NCI-H526 treated with DMSO at 0.1 percent for 48 hours (cell line): ENCODE measurements around the gene KCNG2.
"Not testable (repeated sequence)": the region's sequence is repeated elsewhere in the genome, so short reads cannot be mapped to it uniquely, and the experiment has no call there.

Source experiments
- DNase-seq: peaks from one replicate; lab custom pipeline; 2025; lab: John Stamatoyannopoulos, UW

The KCNG2 gene

GRCh38 chr18:79797518-79798345, at the start of gene KCNG2:
Gene KCNG2, plus strand, starts transcription at chr18:79797938. Its CDS starts 65,730 bp downstream, at chr18:79863668.
- no peak for DNase-seq

DNA sequence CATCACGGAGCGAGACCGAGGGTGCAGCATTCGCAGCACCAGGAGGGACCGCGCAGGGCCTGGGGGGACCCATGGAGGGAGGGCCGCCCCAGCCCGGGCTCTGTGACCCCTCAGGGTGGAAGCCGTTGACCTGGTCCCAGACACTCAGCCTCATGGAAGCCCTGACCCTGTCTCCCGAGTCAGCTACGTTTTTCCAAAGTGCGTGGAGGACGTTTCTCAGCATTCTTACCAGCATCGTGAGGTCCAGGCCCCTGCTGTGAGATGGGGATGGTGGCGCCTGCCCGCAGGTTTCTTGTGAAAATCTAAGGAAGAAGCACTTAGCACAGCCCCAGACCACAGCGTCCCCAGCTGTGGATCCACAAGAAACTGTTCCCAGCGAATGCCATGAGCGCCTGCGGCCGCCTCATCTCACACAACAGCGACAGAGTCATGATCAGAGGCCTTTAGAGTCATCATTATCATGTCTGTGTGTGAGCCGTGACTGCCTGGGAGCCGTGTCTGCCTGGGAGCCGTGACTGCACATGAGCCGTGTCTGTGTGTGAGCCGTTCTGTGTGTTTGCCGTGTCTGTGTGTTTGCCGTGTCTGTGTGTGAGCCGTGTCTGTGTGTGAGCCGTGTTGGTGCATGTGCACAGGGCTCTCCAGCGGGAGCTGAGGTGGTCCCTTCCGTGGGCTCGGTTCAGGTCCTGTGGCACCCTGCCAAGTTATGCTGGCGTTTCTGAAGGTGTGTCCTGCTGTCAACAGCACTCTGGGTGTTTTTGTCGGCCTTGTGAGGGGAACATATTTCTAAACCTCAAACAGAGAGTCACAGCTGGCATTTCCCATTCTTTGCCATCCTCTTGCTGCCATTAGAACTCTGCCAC, 49.2 kb upstream of the KCNG2 start:
- no peak for DNase-seq

- no peak for DNase-seq
Observed at GRCh38 chr18:79749251-79750191, 48.2 kb upstream of the KCNG2 start.

- no peak for DNase-seq
Observed at GRCh38 chr18:79750980-79751571, 46.7 kb upstream of the KCNG2 start.

GRCh38 chr18:79751918-79752578, 45.7 kb upstream of the KCNG2 start:
- not testable (repeated sequence) for DNase-seq

GRCh38 chr18:79752946-79753345, 44.8 kb upstream of the KCNG2 start:
- not testable (repeated sequence) for DNase-seq

DNA sequence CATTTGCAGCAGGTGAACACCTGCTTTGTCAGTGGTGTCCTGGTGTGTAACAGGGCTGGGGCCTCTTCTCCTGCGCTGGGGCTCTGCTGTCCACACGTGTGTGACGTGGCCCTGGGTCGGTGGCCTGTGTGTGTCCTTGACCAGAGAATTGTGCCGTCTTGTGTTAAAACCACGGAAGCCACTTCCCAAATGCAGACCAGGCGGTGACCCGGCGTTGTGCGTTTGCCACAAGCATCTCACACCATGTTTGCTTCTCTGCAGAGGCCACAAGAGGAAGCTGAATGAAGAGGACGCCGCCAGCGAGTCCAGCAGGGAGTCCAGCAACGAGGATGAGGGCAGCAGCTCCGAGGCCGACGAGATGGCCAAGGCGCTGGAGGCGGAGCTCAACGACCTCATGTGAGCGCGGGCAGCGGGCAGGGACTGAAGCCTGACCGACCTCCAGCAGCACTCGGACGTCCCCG, 44.3 kb upstream of the KCNG2 start:
- no peak for DNase-seq

DNA sequence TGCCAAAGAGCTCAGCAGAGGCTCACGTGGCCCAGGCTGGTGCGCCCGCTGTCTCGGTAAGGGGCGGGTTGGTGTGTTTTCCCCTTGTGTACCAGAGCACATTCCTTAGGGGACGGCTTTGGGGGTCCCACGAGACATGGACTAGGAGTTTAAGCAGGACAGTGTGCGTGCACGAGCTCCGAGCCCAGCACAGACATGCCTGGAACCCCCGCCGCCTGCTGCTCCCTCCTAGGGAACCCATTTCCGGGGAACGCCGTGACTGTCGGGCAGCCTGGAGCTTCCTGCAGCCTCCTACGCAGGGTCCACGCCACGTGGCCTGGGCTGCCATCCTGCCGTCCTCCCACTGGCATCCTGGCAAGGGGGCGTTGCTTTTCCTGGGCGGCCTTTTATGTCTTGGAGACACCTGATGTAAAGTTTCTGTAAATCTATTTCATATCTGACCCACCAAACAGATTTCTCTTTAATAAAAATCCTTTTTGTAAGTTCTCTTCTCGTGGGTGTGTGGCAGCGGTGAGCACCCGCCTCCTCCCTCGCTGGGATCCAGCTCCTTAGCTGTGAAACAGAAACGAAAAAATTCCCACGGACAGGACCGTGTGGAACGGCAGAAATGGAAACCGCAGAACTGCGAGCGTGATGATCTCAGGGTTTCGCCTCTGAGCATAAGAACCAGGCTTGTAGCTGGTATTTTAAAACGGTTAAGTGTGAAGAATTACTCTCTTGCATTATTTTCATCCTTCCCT, 43.5 kb upstream of the KCNG2 start:
- no peak for DNase-seq

GRCh38 chr18:79754831-79755351, 42.8 kb upstream of the KCNG2 start:
- no peak for DNase-seq

- DNase-seq: no peak
Observed at GRCh38 chr18:79755496-79756142, 42.1 kb upstream of the KCNG2 start.

GRCh38 chr18:79756143-79756500, 41.6 kb upstream of the KCNG2 start:
- no peak for DNase-seq

GRCh38 chr18:79756826-79757225, 40.9 kb upstream of the KCNG2 start:
- DNase-seq: no peak

- DNase-seq: no peak
Observed at GRCh38 chr18:79760348-79760747, 37.4 kb upstream of the KCNG2 start.

- DNase-seq: no peak
Observed at GRCh38 chr18:79760881-79761280, 36.9 kb upstream of the KCNG2 start.

DNA sequence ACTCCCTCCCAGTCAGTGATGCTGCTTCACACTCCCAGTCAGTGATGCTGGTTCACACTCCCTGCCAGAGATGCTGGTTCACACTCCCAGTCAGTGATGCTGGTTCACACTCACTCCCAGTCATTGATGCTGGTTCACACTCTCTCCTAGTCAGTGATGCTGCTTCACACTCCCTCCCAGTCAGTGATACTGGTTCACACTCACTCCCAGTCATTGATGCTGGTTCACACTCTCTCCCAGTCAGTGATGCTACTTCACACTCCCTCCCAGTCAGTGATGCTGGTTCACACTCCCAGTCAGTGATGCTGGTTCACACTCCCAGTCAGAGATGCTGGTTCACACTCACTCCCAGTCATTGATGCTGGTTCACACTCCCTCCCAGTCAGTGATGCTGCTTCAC, 34.3 kb upstream of the KCNG2 start:
- no peak for DNase-seq

- no peak for DNase-seq
Observed at GRCh38 chr18:79764131-79764530, 33.6 kb upstream of the KCNG2 start.

DNA sequence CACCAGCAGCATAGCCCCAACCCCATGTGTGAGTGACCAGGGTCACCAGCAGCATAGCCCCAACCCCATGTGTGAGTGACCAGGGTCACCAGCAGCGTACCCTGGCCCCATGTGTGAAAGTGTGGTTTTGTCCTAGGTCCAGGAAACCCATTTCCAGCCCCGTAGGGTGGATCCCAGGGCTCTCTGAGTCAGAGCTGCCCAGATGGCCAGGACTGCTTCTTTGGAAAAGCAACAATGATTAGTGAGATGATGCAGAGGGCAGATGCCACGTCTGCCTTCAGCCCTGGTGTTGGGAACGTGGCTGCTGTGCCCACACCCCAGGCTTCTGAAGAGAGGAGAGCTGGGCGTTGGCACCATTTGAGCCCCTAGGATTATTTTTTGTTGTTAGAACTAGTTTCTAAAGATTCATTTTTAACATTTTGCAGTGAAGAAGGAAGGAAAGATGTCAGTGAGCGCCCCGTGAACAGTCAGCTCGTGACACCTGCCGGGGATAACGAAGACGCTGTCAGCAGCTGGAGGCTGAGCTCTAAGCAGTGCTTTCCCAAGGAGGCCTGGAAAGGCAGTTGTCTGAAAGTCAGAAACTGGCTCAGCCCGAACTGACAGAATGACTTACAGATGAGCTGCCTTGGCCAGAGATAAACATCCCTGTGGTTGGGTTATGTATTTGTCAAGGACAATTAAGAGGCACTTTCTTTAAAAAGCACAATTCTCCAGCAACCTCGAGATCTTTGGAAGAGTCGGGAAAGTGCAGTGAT, 32.1 kb upstream of the KCNG2 start:
- DNase-seq: no peak

- no peak for DNase-seq
Observed at GRCh38 chr18:79766308-79766707, 31.4 kb upstream of the KCNG2 start.

GRCh38 chr18:79768745-79769144, 29.0 kb upstream of the KCNG2 start:
- DNase-seq: no peak
